ENCODE results near the gene RFX2.

Gene RFX2

DNA sequence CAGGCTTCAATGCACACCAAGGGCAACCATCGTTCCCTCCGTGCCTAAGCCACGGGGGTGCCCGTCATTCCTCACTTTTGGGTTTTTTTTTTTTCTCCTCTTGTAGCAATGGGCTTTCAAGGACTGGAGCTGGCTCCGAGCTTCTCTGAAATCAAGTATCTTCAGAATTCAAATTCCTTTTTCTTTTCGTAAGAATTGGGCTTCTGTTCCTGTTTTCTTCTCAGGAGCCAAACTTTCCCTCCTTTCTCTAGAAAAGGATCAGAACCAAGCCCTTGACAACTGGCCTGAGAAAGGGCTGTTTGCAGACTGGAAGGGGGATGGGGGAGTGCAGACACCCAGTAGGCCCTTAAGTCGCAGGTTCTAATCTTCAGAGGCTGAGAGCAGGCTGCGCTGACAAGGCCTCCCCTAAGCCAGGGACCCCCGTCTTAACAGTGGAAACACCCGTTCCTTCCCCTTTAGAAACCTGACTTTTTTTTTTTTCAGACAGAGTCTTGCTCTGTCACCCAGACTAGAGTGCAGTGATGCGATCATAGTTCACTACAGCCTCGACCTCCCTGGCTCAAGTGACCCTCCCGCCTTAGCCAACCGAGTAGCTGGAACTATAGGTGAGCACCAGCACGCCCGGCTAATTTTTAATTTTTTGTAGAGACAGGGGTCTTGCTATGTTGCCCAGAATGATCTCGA, 51.6 kb downstream of the RFX2 start:
- no peak for DNase-seq

DNA sequence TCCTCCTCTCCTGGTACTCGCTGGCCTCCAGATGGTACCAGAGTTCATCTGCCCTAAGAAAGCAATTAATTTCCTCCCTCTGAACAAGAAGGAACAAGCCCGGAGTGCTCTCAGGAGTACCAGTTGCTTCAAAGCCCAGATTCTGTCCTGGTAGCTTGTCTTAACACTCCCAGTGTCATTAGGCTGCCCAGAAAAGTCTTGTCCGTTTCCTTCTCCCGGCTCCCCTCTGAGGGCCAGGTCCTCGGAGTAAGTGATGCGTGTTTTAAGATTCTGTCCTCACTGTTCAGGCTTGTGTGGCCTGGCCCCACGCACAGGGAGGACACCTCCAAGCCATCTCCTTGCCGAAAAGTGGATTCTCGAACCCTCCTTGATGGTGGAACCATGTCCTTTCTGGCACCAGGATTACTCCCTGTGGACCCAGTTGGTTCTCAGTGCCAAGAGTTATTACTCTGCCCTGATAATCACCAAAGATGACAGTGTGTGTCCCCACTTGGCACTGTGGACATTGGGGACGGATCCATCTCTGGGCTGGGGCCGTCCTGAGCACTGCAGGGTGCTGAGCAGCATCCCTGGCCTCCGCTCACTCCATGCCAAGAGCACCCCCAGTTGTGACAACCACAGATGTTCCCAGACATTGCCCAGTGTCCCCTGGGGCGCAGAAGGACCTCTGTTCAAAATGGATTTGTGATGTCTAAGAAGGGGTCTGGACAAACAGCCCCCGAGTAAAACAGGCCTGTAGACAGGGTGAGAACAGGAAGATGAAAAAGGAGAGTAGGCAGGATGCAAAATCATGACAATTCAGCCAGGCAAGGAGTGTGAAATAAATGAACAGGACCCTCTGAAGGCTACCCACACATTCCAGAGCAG, 52.4 kb downstream of the RFX2 start:
- no peak for DNase-seq

DNA sequence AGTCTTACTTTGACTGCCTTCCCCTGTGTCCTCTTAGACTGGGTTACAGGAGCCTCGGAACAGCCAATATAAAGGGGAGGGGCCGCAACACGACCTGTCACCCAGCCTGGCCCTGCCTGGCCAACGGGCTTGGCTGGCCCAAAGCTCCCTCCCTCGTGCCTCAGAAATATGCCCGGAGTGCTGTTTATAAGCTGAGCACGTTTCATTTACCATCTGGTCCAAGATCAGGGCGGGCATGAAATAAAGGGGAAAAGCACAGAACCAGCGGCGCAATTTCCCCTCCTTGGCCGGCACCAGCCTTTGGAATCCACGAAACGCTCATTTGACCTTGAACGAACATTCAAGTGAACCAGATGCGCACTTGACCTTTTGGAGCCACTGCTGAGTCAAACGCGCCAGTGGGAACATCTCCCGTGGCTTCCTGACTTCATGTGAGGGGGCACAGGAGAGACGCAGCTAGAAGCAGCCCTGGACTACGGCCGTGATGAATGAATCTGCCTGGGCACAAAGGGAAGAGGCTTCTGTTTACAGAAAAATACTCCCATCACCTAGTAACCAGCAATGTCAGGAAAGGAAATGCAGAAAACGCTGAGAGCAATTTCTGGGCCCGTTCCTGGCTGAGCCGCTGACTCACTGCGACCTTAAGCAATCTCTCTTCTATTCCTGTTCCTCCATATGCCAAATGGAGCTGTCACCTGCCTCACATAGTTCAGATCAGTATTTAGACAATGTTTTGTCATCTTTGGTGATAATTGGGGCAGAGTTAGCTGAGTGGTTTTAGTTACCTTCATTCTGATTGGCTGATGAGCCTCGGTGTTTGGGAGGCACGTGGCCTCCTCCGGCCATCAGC, 53.3 kb downstream of the RFX2 start:
- peak; percentile 73 for DNase-seq

- DNase-seq = no peak
Observed at GRCh38 chr19:6056282-6056741, 54.0 kb downstream of the RFX2 start.

DNA sequence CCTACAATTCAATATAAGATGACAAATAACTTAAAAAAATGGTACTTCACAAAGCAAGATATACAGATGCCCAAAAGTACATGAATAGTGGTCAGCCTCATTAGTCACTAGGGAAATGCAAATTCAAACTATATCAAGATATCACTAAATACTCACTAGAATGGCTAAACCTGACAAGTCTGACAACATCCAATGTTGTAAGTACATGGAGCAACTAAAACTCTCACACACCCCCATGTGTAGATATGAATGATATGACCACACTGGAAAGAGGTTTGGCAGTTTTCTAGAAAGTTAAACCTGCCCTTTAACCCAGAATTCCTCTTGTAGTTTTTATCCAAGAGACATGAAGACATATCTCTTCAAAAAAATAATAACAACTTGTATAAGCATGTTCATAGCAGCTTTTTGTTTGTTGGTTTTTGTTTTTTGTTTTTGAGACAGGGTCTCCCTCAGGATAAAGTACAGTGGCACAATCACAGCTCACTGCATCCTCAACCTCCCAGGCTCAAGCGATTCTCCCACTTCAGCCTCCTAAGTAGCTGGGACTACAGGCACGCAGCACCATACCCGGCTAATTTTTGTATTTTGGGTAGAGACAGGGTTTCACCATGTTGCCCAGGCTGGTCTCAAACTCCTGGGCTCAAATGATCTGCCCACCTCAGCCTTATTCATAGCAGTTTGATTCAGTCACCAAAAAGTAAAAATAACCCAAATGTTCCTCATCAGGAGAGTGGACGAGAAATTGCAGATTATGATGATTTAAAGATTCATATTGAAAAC, 55.1 kb downstream of the RFX2 start:
- no peak for DNase-seq

DNA sequence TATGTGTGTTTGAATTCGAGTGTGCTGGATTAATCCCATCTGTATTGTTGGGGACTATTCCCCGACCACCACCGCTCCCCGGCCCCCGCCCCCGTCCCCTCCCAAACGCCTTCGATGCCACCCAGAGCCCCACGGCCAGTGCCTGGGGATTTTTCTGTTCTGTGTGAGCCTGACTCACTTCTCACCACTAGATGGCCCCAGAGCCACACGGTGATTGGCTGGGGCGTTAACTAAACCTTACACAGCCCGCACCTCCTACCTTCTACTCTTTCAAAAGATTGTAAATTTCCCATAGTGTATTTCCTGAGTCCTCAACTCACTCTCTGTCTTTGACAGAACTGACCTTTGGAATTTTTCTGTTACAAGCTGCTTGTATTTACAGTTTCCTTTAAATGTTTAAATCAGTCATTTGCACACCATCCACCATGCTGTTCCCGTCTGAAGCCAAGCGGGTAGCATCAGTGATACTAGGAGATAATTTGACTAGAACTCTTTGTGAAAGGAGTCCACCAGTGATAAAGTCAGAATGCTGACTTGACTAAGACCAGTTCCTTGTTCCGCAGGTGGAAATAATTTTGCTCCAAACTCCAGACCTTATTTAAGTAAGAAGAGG, 61.4 kb downstream of the RFX2 start:
- peak; percentile 92 for DNase-seq

GRCh38 chr19:6048348-6048747, 62.0 kb downstream of the RFX2 start:
- DNase-seq = no peak

DNA sequence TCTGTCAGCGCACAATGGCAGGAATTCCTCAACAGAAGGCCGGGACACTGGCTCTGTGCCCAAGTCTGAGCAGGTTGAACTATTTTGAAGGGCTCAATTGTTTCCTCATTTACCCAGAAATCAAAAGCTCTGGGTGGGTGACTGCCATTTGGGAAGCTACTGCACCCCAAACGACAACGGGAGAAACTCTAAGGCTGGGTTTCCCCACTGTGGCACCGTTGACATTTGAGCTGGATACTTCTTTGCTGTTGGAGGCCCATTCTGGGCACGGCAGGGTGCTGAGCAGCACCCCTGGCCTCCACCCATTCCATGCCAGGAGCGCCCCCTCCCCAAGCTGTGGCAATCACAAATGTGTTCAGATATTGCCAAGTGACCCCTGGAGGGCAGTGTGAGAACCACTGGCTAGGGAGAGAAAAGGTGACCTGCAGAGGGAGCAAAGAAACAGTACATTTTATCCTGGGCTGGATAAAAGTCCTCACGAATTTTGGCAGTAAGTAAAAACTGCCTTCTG, 62.5 kb downstream of the RFX2 start:
- DNase-seq = peak; percentile 80

- DNase-seq = no peak
Observed at GRCh38 chr19:6047256-6047655, 63.0 kb downstream of the RFX2 start.

DNA sequence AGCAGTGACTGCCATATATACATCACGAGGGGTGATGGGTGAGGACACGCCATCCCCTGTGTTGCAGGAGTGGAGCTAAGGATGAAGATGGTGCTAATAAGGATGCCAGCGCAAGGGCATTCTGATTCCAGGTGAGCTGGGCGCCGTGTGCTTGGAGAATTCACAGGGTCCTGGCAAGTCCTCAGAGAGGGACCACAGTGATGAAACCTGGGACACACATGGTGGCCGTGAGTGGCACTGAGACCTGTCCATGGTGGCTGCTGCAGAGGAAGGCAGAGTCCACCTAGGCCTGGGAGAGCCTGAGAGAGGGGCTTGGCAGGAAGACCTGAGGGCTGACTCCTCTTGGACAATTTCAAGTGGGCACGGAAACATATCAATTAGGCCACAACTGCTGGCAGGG, 65.2 kb downstream of the RFX2 start:
- DNase-seq = no peak

- DNase-seq = no peak
Observed at GRCh38 chr19:6044056-6044805, 66.1 kb downstream of the RFX2 start.

DNA sequence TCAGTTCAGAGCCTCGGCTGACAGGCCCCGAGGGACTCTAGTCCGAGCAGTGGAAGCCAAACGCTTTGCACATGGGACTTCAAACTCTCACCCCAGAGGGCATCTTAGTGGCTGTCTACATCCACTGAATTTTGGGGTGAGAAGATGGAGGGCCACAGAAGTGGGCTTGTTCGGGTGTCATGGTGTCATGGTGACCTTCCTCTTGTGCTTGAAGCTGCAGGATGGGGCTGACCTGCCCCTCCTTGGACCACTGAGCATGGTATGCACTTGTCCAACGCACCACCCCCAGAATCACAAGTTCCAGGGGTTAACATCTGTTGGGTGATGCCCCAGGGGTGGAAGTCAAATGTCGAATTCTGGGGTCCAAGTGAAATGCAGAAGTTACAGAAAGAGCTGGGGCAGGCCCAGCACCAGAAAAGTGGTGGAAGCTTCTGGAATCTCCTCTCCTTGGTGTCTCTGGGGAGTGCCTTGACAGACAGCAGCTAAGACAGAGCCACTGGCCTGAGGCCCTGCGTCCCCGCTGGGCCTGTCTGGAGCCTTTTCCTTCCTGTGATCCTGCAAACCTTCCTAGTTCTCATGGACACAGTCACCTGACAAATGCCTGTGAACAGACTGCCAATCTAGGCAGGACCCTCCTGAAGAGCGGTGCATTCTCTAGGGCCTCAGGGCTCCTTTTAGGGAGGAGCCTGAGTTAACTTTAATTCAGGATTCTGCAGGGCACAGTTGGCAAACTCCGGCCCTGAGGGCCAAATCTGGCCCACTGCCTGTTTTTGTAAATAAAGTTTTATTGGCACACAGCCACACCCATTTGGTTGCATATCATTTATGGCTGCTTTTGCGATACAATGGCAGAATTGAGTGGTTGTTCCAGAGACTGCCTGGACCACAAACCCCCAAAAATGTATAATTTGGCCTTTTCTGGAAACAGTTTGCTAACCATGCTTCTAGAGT, 67.2 kb downstream of the RFX2 start:
- no peak for DNase-seq

- no peak for DNase-seq
Observed at GRCh38 chr19:6041991-6042481, 68.3 kb downstream of the RFX2 start.

- DNase-seq = no peak
Observed at GRCh38 chr19:6041071-6041470, 69.2 kb downstream of the RFX2 start.

GRCh38 chr19:6039566-6040225, 70.6 kb downstream of the RFX2 start:
- no peak for DNase-seq

DNA sequence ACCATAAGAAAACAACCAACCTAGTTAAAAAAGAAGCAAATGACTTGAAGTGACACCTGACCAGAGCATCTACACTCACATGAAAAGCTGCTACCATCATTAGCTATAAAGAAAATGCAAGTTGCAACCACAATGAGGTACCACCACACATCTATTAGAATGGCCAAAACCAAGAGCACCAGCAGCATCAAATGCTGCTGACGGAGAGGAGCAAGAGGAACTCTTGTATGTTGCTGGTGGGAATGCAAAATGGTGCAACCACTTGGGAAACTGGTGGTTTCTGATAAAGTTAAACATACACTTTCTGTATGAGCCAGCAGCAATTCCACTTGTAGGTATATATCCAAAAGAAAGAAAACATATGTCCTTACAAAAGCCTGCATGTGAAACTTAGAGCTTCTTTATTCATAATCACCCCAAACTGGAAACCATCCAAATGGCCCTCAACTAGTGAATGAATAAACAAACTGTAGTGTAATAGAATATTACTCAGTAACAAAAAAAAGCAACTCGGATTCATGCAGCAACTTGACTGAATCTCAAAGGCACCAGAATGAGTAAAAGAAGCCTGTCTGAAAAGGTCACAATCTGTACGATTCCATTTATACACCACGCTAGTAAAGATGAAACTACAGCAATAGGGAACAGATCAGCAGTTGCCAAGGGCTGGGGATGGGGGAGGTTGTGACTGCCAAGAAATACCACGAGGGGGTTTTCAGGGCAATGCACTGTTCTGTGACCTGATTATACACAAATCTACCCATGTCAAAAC, 71.5 kb downstream of the RFX2 start:
- DNase-seq = no peak

DNA sequence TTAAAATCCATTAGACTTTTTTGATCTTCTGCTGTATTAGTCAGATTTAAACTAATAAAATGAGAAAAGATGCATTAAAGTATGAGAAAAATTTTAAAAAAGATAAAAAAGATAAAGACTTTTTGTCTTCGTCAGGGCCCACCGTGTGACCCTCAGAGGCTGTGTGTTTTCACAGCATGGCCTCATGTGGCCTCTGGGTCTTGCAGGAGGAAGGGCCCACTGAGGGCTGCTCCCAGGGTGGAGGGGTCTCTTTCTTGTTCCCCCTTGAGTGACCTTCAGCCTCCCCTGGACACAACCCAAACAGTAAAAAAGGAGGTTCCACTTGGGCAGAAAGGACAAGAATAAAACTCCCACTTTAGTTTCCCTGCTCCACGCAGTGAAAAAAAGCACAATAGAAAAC, 75.3 kb downstream of the RFX2 start:
- DNase-seq = no peak

DNA sequence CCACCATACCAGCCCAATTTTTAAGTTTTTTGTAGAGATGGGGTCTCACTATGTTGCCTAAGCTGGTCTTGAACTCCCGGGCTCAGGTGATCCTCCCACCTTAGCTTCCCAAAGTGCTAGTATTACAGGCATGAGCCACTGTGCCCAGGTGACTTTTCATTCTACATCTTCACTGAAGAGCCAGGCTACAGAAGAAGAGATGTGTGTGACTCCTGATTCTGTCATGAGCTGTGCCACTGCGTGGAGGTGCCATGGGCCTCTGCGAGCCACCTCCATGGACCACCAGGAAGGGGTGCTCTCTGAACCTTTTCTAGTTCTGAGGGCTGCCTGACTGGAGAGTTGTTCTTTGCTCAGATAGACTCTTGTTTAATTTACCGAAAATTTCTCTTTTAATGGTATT, 75.8 kb downstream of the RFX2 start:
- DNase-seq = no peak
